Stomach (tissue), 9 donors: Measurements from ENCODE around the gene HSF4. TPM values are rescaled to one million over a fixed set of nuclear protein-coding genes. Genes with fewer than 3 reads are reported as not detected.

ENCODE experiments used
- DNase-seq, 2 donors: peaks; one replicate each; pipeline versions ENCODE4 v3.0.0 to v3.0.0-alpha.2; 2013 to 2019
- H3K27ac ChIP-seq, 5 donors: fragments of 200-600 bp in 4 of 5; sonication (generic) in 4 of 5; one replicate each; pipeline ENCODE4 v1.5.1; 2013 to 2019; ENCODE audit warnings: mild to moderate bottlenecking in 1 of 5, moderate library complexity in 1 of 5
- H3K27me3 ChIP-seq, 3 donors: fragments of 200-600 bp; sonication (generic); one replicate each; pipeline ENCODE4 v1.5.1; 2017 to 2019; ENCODE audit warnings: mixed run types in 1 of 3
- H3K36me3 ChIP-seq, 4 donors: fragments of 200-600 bp; sonication (generic); 1 replicate in 3 of 4; 2 replicates in 1 of 4; pipeline ENCODE4 v1.5.1; 2016 to 2019
- H3K4me1 ChIP-seq, 4 donors: fragments of 200-600 bp; sonication (generic); one replicate each; pipeline ENCODE4 v1.5.1; 2016 to 2019
- H3K4me3 ChIP-seq, 4 donors: fragments of 200-600 bp; sonication (generic) in 3 of 4; one replicate each; pipeline ENCODE4 v1.5.1; 2016 to 2019; ENCODE audit warnings: mild to moderate bottlenecking in 1 of 4
- H3K9me3 ChIP-seq, 4 donors: fragments of 200-600 bp; sonication (generic); one replicate each; pipeline ENCODE4 v1.5.1; 2016 to 2019
- EP300 ChIP-seq: sonication (generic); formaldehyde crosslinking; IDR thresholded peaks from one replicate; pipeline ENCODE4 v1.6.1; 2017; ENCODE audit warnings: antibody characterized with exemption
- POLR2A ChIP-seq, 4 donors: fragments of 450-650 bp; IDR thresholded peaks; one replicate each; pipeline ENCODE4 v1.6.1; 2016; ENCODE audit warnings: antibody characterized with exemption in 4 of 4, control low read depth in 2 of 4, mild to moderate bottlenecking in 1 of 4, moderate library complexity in 1 of 4
- POLR2AphosphoS5 ChIP-seq, 3 donors: sonication (generic); formaldehyde crosslinking; IDR thresholded peaks; one replicate each; pipeline ENCODE4 v1.6.1; 2016; ENCODE audit warnings: antibody characterized with exemption in 3 of 3
- WGBS, 5 donors: extraction: QIAGEN DNeasy Blood & Tissue Kit in 3 of 5; methylation state at CpG; one replicate each; pipeline versions ENCODE4 v1.1.5 to v1.1.7; 2013 to 2018; 5-methylcytosine and 5-hydroxymethylcytosine counted together
- intact Hi-C: fragments of 100-400 bp; cut with DNase I; formaldehyde crosslinking; loops from one replicate; pipeline ENCODE4 v1.15.1; 2023; ENCODE audit warnings: low total_unique reads
- polyA plus RNA-seq, 3 donors: library from polyadenylated mRNA; stranded (reverse); fragments of 200-250 nt; gene quantifications; one replicate each; pipeline ENCODE4 v1.2.3, GENCODE V29; 2013
- total RNA-seq, 5 donors: library from RNA; depleted of rRNA; stranded (reverse); fragments of >200 nt; gene quantifications; one replicate each; pipeline versions ENCODE4 v1.1.0 to v1.2.3, GENCODE V29; 2014 to 2016
- TF ChIP-seq, protein P1 (sequence below), 7 experiments: fragments of 450-650 bp in 4 of 7; fragments of 200-600 bp in 3 of 7; sonication (generic) in 3 of 7; IDR thresholded peaks; one replicate each; pipeline ENCODE4 v1.5.1; 2016 to 2019; ENCODE audit warnings: antibody characterized with exemption in 7 of 7, control low read depth in 2 of 7, mild to moderate bottlenecking in 1 of 7
- donor health status: healthy with polysubstance abuse.
- donor health status: Bipolar disorder and iron deficiency.
- donor health status: healthy.

The HSF4 gene
- total and polyA plus RNA-seq, 8 donors: 9.5 to 630 (median 32.2) TPM

DNA sequence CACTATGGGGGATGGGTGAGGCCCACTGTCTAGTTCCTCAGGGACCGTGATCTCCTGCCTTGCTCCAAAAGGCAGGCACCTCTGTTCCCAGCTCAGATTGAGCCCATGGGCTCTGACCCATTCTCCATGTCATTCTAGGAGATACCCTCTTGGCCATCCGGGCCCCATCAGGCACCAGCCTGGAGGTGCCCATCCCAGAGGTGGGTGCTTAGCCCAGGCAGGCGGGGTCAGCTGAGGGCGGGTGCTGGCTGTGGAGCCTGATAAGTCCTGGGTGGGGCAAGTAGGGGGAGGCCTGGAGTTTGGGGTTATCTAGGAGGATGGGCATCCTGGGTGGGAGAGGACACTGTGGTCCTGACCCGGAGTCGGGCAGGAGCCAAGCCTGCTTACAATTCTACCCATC is 29.7 kb downstream of the HSF4 start:
- peak in 1 of 2 donors; percentile 20 for DNase-seq
- WGBS, 5 donors: 74 to 86% (median 82%) methylated on average over 5 to 6 of the region's 6 CpGs
- peaks cover 43 to 61% (median 53%) of the 10 kb centered on the region in 4 donors for H3K36me3 ChIP-seq

DNA sequence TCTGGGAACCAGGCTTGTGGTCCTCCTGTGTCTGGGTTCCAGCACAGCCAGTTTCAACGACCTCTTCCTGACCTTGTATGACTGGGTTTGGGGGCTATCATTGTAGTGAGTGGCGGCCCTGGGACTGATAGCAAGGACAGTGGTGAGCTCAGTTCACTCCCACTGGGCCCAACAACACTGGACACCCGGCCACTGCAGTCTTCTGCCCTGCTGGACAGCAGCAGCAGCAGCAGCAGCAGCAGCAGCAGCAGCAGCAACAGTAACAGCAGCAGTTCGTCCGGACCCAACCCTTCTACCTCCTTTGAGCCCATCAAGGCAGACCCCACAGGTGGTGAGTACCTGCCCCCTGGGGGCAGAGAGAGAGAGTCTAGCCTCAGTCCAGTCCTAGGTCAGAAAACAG is 31.1 kb downstream of the HSF4 start:
- Histone ChIP-seq H3K4me1 (peaks cover 39 to 82% (median 62%) of the 10 kb centered on the region in 4 donors), H3K36me3 (peaks cover 43 to 76% (median 57%) of the 10 kb centered on the region in 4 donors), H3K27me3 (no peaks in the 10 kb centered on the region), H3K4me3 (no peak overlapping the region), H3K27ac (no peak overlapping the region), H3K9me3 (no peaks in the 10 kb centered on the region)
- no peak for DNase-seq
- 79 to 85% (median 82%) methylated on average over 4 to 5 of the region's 5 CpGs for WGBS, 5 donors
- intact Hi-C loops: no loop called here
- TF ChIP-seq POLR2AphosphoS5 (IDR thresholded peaks at IDR 0.05) (no peak), EP300 (no peak), POLR2A (IDR thresholded peaks at IDR 0.05) (no peak)
- TF ChIP-seq, protein P1, sequence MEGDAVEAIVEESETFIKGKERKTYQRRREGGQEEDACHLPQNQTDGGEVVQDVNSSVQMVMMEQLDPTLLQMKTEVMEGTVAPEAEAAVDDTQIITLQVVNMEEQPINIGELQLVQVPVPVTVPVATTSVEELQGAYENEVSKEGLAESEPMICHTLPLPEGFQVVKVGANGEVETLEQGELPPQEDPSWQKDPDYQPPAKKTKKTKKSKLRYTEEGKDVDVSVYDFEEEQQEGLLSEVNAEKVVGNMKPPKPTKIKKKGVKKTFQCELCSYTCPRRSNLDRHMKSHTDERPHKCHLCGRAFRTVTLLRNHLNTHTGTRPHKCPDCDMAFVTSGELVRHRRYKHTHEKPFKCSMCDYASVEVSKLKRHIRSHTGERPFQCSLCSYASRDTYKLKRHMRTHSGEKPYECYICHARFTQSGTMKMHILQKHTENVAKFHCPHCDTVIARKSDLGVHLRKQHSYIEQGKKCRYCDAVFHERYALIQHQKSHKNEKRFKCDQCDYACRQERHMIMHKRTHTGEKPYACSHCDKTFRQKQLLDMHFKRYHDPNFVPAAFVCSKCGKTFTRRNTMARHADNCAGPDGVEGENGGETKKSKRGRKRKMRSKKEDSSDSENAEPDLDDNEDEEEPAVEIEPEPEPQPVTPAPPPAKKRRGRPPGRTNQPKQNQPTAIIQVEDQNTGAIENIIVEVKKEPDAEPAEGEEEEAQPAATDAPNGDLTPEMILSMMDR (IDR thresholded peaks at IDR 0.05): no peak

More for the DNA sequence above, 29.7 kb downstream of the HSF4 start:
- intact Hi-C loops: no loop called here
- peaks cover 32 to 72% (median 50%) of the 10 kb centered on the region in 4 donors for H3K4me1 ChIP-seq
- TF ChIP-seq EP300 (no peak), POLR2AphosphoS5 (IDR thresholded peaks at IDR 0.05) (no peak), POLR2A (IDR thresholded peaks at IDR 0.05) (no peak)
- TF ChIP-seq, protein P1 (IDR thresholded peaks at IDR 0.05): no peak
- no peaks in the 10 kb centered on the region for H3K9me3 ChIP-seq
- H3K27me3 ChIP-seq: no peaks in the 10 kb centered on the region
- H3K27ac ChIP-seq: no peak overlapping the region
- H3K4me3 ChIP-seq: no peak overlapping the region

DNA sequence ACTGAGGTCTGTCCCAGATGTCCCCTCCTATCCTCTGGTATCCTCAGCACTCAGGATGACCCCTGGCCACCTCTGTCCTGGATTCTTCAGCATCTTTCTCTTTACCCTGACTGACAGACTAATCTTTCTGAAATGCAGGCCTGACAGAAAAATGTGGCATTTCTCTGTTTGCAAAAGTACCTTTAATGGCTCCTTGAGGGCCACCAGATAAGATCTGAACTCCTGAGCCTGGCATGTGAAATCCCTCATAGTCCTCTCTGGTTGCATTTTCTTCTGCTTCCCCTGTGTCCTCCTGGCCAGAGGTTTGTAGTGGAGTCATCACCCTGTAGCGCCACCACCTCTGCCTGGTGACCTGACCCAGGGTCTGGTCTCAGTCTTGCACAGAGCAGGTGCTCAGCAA is 32.3 kb downstream of the HSF4 start:
- Histone ChIP-seq H3K36me3 (peaks cover 50 to 88% (median 68%) of the 10 kb centered on the region in 4 donors), H3K27ac (no peak overlapping the region), H3K9me3 (no peaks in the 10 kb centered on the region), H3K27me3 (no peaks in the 10 kb centered on the region), H3K4me1 (peaks cover 31 to 72% (median 56%) of the 10 kb centered on the region in 4 donors), H3K4me3 (no peak overlapping the region)
- WGBS, 5 donors: 89 to 100% (median 100%) methylated on average over 1 of the region's 1 CpG
- no peak for DNase-seq
- TF ChIP-seq, protein P1 (IDR thresholded peaks at IDR 0.05): no peak
- TF ChIP-seq POLR2A (IDR thresholded peaks at IDR 0.05) (no peak), EP300 (no peak), POLR2AphosphoS5 (IDR thresholded peaks at IDR 0.05) (no peak)
- intact Hi-C loops: no loop called here

DNA sequence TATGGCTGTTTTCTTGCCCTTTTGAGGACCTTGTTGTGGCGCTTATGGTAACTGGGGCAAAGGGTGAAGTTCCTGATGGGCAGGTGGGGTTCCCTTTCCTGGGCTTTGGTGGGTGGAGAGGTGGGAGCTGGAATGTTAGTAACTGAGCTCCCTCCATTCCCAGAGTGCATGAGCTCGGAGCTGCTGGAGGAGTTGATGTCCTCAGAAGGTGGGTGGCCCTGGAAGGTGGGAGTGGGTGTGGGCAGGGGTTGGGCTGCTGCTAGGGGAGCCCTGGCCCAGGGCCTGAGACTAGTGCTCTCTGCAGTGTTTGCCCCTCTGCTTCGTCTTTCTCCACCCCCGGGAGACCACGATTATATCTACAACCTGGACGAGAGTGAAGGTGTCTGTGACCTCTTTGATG is 33.2 kb downstream of the HSF4 start:
- Histone ChIP-seq H3K9me3 (no peaks in the 10 kb centered on the region), H3K27me3 (no peaks in the 10 kb centered on the region), H3K27ac (peak overlapping the region; percentile 62 to 88 (median 83)), H3K4me1 (peaks cover 28 to 69% (median 50%) of the 10 kb centered on the region in 4 donors), H3K36me3 (peaks cover 58 to 96% (median 76%) of the 10 kb centered on the region in 4 donors), H3K4me3 (no peak overlapping the region)
- no peak for DNase-seq
- intact Hi-C loops: no loop called here
- WGBS, 5 donors: 58 to 75% (median 65%) methylated on average over 3 to 6 of the region's 6 CpGs
- TF ChIP-seq POLR2A (IDR thresholded peaks at IDR 0.05): no peak
- TF ChIP-seq, protein P1 (IDR thresholded peaks at IDR 0.05): no peak
